K562 (cell line): Measurements from ENCODE around the gene COL8A2. TPM values are rescaled to one million over a fixed set of nuclear protein-coding genes. Genes with fewer than 3 reads are reported as not detected.

ENCODE experiments used
- ATAC-seq: fragments of 200-7000 bp; cut with Tn5 transposase; 3 replicates; pipeline ENCODE4 v1.9.1; 2020; ENCODE audit warnings: moderate library complexity
- BruUV-seq: library from RNA; stranded (reverse); fragments of 400-500 nt; replicated peaks from 2 replicates; lab custom pipeline; 2021; lab: Mats Ljungman, UMichigan
- CTCF ChIA-PET: fragments of 300-600 bp; formaldehyde crosslinking; extraction: SDS; loops from one replicate; lab custom pipeline; 2021; ENCODE audit warnings: low intra/inter-chr PET ratio; lab: Yijun Ruan, JAX
- POLR2A ChIA-PET: fragments of 300-600, 350-650 bp; sonication (Branson Sonifier 250); formaldehyde crosslinking; extraction: SDS; loops from one replicate; lab custom pipeline; 2021; ENCODE audit warnings: antibody characterized with exemption, inconsistent platforms; lab: Yijun Ruan, JAX
- DNase-seq, 4 experiments: peaks; one replicate each; pipeline versions ENCODE4 v3.0.0 to v3.0.0-alpha.2; 2011 to 2018; ENCODE audit warnings: low spot score in 3 of 4, mixed read lengths in 3 of 4; ENCODE audit errors: extremely low read depth in 1 of 4
- FAIRE-seq: peaks from 2 replicates; lab custom pipeline; 2011; peaks lifted over from hg19 to GRCh38; lab: Jason Lieb, UNC
- H2AFZ ChIP-seq: 2 replicates; pipeline ENCODE4 v1.6.0; 2011; ENCODE audit warnings: low read depth, low read length, control low read depth, inconsistent platforms
- H3K27ac ChIP-seq: fragments of 200-600 bp; 3 replicates; pipeline ENCODE4 v1.8.0; 2011; ENCODE audit warnings: low read depth, mild to moderate bottlenecking, control low read depth, inconsistent platforms, low read length, moderate library complexity, mixed read lengths; ENCODE audit errors: extremely low read depth
- H3K27me3 ChIP-seq, 2 experiments: fragments of 300-600 bp in 1 of 2; 2 replicates in 1 of 2; 3 replicates in 1 of 2; pipeline versions ENCODE4 v1.6.0 to v1.8.0; 2011; ENCODE audit warnings: inconsistent platforms in 2 of 2, low read length in 2 of 2, mild to moderate bottlenecking in 1 of 2, mixed read lengths in 1 of 2, moderate library complexity in 1 of 2; ENCODE audit not compliant: control insufficient read depth in 2 of 2, insufficient read depth in 2 of 2
- H3K36me3 ChIP-seq: fragments of 300-600 bp; 3 replicates; pipeline ENCODE4 v1.8.0; 2011; ENCODE audit warnings: mild to moderate bottlenecking, low read length, inconsistent platforms; ENCODE audit not compliant: control insufficient read depth, insufficient read depth
- H3K4me1 ChIP-seq, 2 experiments: fragments of 200-600 bp in 1 of 2; replicated peaks in 1 of 2; 2 replicates in 1 of 2; 3 replicates in 1 of 2; pipeline versions ENCODE4 v1.5.1 to v1.8.0; 2011; ENCODE audit warnings: inconsistent platforms in 2 of 2, low read length in 2 of 2, mild to moderate bottlenecking in 1 of 2, mixed read lengths in 1 of 2, moderate library complexity in 1 of 2; ENCODE audit not compliant: control insufficient read depth in 2 of 2, insufficient read depth in 2 of 2
- H3K4me2 ChIP-seq: 2 replicates; pipeline ENCODE4 v1.6.1; 2011; ENCODE audit warnings: low read length, control low read depth, inconsistent platforms, mixed read lengths; ENCODE audit not compliant: insufficient read depth
- H3K4me3 ChIP-seq: fragments of 200-600 bp; sonication (generic), shearing (Covaris generic); 2 replicates; pipeline ENCODE4 v1.5.1; 2016; ENCODE audit warnings: control low read depth, inconsistent platforms
- H3K79me2 ChIP-seq: fragments of 200-600 bp; 3 replicates; pipeline ENCODE4 v1.8.0; 2011; ENCODE audit warnings: low read length, inconsistent platforms; ENCODE audit not compliant: control insufficient read depth, insufficient read depth
- H3K9ac ChIP-seq, 2 experiments: 2 replicates each; pipeline versions ENCODE4 v1.6.0 to v1.6.1; 2011; ENCODE audit warnings: low read depth in 2 of 2, low read length in 2 of 2, control low read depth in 1 of 2, inconsistent platforms in 1 of 2, mild to moderate bottlenecking in 1 of 2, mixed read lengths in 1 of 2; ENCODE audit not compliant: insufficient read depth in 1 of 2
- H3K9me1 ChIP-seq: one replicate; pipeline ENCODE4 v1.6.0; 2011; ENCODE audit warnings: inconsistent platforms, mild to moderate bottlenecking, low read length, moderate library complexity; ENCODE audit not compliant: control insufficient read depth, insufficient read depth
- H3K9me3 ChIP-seq: replicated peaks from 2 replicates; pipeline ENCODE4 v1.5.1; 2011; ENCODE audit warnings: low read depth, low read length, inconsistent platforms; ENCODE audit not compliant: control insufficient read depth, insufficient read depth
- H4K20me1 ChIP-seq: replicated peaks from 2 replicates; pipeline ENCODE4 v1.6.1; 2011; ENCODE audit warnings: low read length, inconsistent platforms, mixed read lengths; ENCODE audit not compliant: control insufficient read depth, insufficient read depth
- CCNT2 ChIP-seq: IDR thresholded peaks from 2 replicates; pipeline ENCODE4 v1.6.1; 2011; ENCODE audit warnings: borderline replicate concordance, low read depth, mild to moderate bottlenecking, moderate library complexity, mixed read lengths, low read length; ENCODE audit not compliant: insufficient read length; ENCODE audit errors: extremely low read depth
- HCFC1 ChIP-seq: IDR thresholded peaks from 2 replicates; pipeline ENCODE4 v1.6.1; 2012; ENCODE audit warnings: low read depth, low read length, improper control_type of control experiment
- MTA2 ChIP-seq: fragments of 450-650 bp; IDR thresholded peaks from 2 replicates; pipeline ENCODE4 v1.6.1; 2016; ENCODE audit warnings: low read depth
- NFYB ChIP-seq: IDR thresholded peaks from 2 replicates; pipeline ENCODE4 v1.6.1; 2011; ENCODE audit warnings: mild to moderate bottlenecking, moderate library complexity; ENCODE audit not compliant: insufficient read length; ENCODE audit errors: extremely low read depth
- SMAD3 ChIP-seq: fragments of 450-650 bp; formaldehyde crosslinking; conservative IDR thresholded peaks from 2 replicates; pipeline ENCODE4 v1.4.0; 2020; ENCODE audit warnings: mild to moderate bottlenecking
- XRCC3 ChIP-seq: fragments of 450-650 bp; IDR thresholded peaks from 2 replicates; pipeline ENCODE4 v1.6.1; 2017; ENCODE audit warnings: mild to moderate bottlenecking, moderate library complexity
- ZNF507 ChIP-seq: conservative IDR thresholded peaks from 2 replicates; pipeline ENCODE4 v1.6.1; 2017; ENCODE audit warnings: missing genetic modification characterization, missing compliant biosample characterization
- ZNF57 ChIP-seq: fragments of 450-650 bp; formaldehyde crosslinking; IDR thresholded peaks from 2 replicates; pipeline ENCODE4 v1.4.0; 2020; ENCODE audit warnings: mild to moderate bottlenecking, moderate library complexity
- WGBS: fragments of 100-300 bp; shearing (Covaris generic); methylation state at CpG from one replicate; pipeline ENCODE4 v1.1.6; 2016; ENCODE audit warnings: low coverage, mixed read lengths; ENCODE audit not compliant: insufficient coverage; ENCODE audit errors: missing lambda C conversion rate; 5-methylcytosine and 5-hydroxymethylcytosine counted together
- in situ Hi-C: fragments of 300-500 bp; cut with MboI; formaldehyde crosslinking; loops from 4 replicates; pipeline ENCODE4 v1.15.0; 2018; ENCODE audit warnings: inconsistent platforms, mixed read lengths
- intact Hi-C: fragments of 100-400 bp; cut with micrococcal nuclease; formaldehyde crosslinking; loops from 2 replicates; pipeline ENCODE4 v1.14.2; 2022
- polyA plus RNA-seq, 8 experiments: library from polyadenylated mRNA; depleted of rRNA in 4 of 8; stranded (reverse) in 5 of 8; unstranded in 3 of 8; fragments of >200 nt; fragmentation: Nextera tagmentation in 2 of 8; fragmentation: Illumina TruSeq in 1 of 8; extraction: Ambion mirVana in 2 of 8; extraction: Trizol in 1 of 8; gene quantifications; 2 replicates each; pipeline versions ENCODE4 v1.2.1 to v1.2.3, GENCODE V29; 2011 to 2014; ENCODE audit warnings: inconsistent platforms in 1 of 8, missing spikeins in 1 of 8
- total RNA-seq, 7 experiments: library from RNA; depleted of rRNA in 6 of 7; stranded (reverse); fragments of >200 nt in 6 of 7; fragmentation: Illumina TruSeq in 2 of 7; extraction: Trizol in 2 of 7; gene quantifications; 2 replicates each; pipeline versions ENCODE4 v1.2.1 to v1.2.3, GENCODE V29; 2011 to 2021; ENCODE audit warnings: low replicate concordance in 1 of 7
- TF ChIP-seq, protein P1 (sequence below): fragments of 250-450 bp; sonication (Bioruptor Pico); IDR thresholded peaks from 2 replicates; pipeline ENCODE4 v1.4.0; 2020; ENCODE audit warnings: mild to moderate bottlenecking, moderate library complexity
- TF ChIP-seq, protein P2 (sequence below): fragments of 250-450 bp; sonication (Bioruptor Pico); IDR thresholded peaks from 2 replicates; pipeline ENCODE4 v1.8.0; 2021; ENCODE audit warnings: borderline replicate concordance, mild to moderate bottlenecking, moderate library complexity; ENCODE audit not compliant: poor library complexity, severe bottlenecking
- TF ChIP-seq, protein P3 (sequence below): sonication (generic); formaldehyde crosslinking; IDR thresholded peaks from 2 replicates; pipeline ENCODE4 v1.4.0; 2020; ENCODE audit warnings: mild to moderate bottlenecking, missing genetic modification reagents
- TF ChIP-seq, protein P4 (sequence below): fragments of 250-450 bp; sonication (Bioruptor Pico); IDR thresholded peaks from 2 replicates; pipeline ENCODE4 v1.4.0; 2020; ENCODE audit warnings: mild to moderate bottlenecking, moderate library complexity

COL8A2 gene
- total and polyA plus RNA-seq, 9 of the 15 experiments (the other 6 are each of a cell fraction or from before 2014, with no cell fraction given), result 0.03 to 0.14 (median 0.04) TPM; not detected in 5

DNA sequence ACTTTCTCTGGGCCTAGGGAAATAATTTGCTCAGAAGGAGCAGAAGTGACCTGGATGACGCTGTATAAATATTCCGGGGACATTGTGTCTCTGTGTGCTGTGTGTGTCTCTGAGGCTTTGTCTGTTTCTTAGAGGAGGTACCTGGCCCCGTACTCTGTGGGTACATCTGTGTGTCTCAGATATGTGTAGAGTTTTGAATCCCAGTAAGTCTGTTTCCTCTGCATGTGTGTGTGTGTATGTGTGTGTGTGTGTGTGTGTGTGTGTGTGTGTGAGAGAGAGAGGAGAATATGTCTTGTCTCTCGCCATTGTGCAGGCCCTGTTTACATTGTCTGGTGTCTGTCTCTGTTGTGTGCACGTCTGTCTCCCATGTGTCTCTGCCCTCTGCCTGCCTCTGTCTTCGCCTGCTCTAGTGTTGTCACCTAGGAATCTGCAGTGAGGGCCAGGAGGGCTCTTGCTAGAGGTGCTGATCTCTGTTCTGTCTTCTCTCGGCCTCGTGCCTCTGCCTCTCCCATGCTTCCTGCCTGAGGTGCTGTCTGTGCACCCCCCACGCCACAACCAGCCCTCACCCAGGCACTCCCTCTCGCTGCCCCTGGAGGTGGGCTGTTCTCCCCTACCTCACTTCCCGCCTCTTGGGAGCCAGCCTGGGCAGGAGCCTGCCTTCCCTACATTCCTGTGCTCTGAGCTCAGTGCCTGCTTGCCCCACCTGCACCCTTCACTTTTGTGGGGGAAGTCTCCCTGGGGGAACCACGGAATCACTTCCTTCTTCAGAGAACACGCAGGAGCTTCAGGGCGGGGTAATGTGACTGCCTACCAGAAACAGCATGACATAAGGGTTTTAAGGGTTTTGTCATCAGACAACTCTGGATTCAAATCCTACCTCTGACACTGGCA lies 36.9 kb upstream of the COL8A2 start:
- peak overlapping the region; percentile 85 for H2AFZ ChIP-seq
- FAIRE-seq (peak; percentile 85), ATAC-seq (peak; percentile 32), DNase-seq (peak in 2 of 4 experiments; percentile 47 to 58)
- H3K27ac ChIP-seq, result peak overlapping the region; percentile 76
- peak overlapping the region; percentile 74 to 89 for H3K9ac ChIP-seq
- TSS peak; percentile 65 for BruUV-seq
- peak overlapping the region; percentile 82 for H3K4me2 ChIP-seq
- H3K27me3 ChIP-seq, result no peaks in the 10 kb centered on the region
- intact Hi-C loops (loop anchor here (1.0 kb wide), 1 partner anchor 26 kb away; no protein-coding TSS in a partner anchor), in situ Hi-C loops (no loop called here)
- WGBS, result 49% methylated on average over 14 of the region's 14 CpGs
- peaks cover 42 to 47% of the 10 kb centered on the region in 2 experiments for H3K4me1 ChIP-seq
- peaks cover 87% of the 10 kb centered on the region for H3K79me2 ChIP-seq
- CTCF ChIA-PET, result interaction anchor here (0.6 to 1.5 kb wide), 2 partner anchors 13 to 62 kb away, joined by 4 to 7 read pairs; partner anchors contain the start of gene TRAPPC3
- POLR2A ChIA-PET, result interaction anchor here (0.6 to 5.5 kb wide), 21 partner anchors 8 to 294 kb away, joined by 3 to 42 read pairs (median 4); partner anchors contain the start of genes THRAP3 and TRAPPC3
- H3K9me3 ChIP-seq, result no peaks in the 10 kb centered on the region
- peak overlapping the region; percentile 37 for H3K4me3 ChIP-seq
- 0 out of 2 replicates have a peak, but pooled peaks cover 3% of the 10 kb centered on the region for H4K20me1 ChIP-seq
- peaks cover 45% of the 10 kb centered on the region for H3K36me3 ChIP-seq
- peaks cover 4% of the 10 kb centered on the region for H3K9me1 ChIP-seq
- TF ChIP-seq, protein P1, sequence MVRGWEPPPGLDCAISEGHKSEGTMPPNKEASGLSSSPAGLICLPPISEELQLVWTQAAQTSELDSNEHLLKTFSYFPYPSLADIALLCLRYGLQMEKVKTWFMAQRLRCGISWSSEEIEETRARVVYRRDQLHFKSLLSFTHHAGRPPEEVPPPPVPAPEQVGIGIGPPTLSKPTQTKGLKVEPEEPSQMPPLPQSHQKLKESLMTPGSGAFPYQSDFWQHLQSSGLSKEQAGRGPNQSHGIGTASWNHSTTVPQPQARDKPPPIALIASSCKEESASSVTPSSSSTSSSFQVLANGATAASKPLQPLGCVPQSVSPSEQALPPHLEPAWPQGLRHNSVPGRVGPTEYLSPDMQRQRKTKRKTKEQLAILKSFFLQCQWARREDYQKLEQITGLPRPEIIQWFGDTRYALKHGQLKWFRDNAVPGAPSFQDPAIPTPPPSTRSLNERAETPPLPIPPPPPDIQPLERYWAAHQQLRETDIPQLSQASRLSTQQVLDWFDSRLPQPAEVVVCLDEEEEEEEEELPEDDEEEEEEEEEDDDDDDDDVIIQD (CRISPR knock-in tag), result no peak
- TF ChIP-seq HCFC1 (no peak), SMAD3 (CRISPR knock-in tag) (no peak), NFYB (no peak), ZNF57 (no peak), CCNT2 (no peak), XRCC3 (no peak), MTA2 (no peak), ZNF507 (tag) (no peak)
- TF ChIP-seq, protein P2, sequence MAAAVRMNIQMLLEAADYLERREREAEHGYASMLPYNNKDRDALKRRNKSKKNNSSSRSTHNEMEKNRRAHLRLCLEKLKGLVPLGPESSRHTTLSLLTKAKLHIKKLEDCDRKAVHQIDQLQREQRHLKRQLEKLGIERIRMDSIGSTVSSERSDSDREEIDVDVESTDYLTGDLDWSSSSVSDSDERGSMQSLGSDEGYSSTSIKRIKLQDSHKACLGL (CRISPR knock-in tag), result no peak
- TF ChIP-seq, protein P3, sequence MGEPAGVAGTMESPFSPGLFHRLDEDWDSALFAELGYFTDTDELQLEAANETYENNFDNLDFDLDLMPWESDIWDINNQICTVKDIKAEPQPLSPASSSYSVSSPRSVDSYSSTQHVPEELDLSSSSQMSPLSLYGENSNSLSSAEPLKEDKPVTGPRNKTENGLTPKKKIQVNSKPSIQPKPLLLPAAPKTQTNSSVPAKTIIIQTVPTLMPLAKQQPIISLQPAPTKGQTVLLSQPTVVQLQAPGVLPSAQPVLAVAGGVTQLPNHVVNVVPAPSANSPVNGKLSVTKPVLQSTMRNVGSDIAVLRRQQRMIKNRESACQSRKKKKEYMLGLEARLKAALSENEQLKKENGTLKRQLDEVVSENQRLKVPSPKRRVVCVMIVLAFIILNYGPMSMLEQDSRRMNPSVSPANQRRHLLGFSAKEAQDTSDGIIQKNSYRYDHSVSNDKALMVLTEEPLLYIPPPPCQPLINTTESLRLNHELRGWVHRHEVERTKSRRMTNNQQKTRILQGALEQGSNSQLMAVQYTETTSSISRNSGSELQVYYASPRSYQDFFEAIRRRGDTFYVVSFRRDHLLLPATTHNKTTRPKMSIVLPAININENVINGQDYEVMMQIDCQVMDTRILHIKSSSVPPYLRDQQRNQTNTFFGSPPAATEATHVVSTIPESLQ (CRISPR knock-in tag), result no peak
- TF ChIP-seq, protein P4, sequence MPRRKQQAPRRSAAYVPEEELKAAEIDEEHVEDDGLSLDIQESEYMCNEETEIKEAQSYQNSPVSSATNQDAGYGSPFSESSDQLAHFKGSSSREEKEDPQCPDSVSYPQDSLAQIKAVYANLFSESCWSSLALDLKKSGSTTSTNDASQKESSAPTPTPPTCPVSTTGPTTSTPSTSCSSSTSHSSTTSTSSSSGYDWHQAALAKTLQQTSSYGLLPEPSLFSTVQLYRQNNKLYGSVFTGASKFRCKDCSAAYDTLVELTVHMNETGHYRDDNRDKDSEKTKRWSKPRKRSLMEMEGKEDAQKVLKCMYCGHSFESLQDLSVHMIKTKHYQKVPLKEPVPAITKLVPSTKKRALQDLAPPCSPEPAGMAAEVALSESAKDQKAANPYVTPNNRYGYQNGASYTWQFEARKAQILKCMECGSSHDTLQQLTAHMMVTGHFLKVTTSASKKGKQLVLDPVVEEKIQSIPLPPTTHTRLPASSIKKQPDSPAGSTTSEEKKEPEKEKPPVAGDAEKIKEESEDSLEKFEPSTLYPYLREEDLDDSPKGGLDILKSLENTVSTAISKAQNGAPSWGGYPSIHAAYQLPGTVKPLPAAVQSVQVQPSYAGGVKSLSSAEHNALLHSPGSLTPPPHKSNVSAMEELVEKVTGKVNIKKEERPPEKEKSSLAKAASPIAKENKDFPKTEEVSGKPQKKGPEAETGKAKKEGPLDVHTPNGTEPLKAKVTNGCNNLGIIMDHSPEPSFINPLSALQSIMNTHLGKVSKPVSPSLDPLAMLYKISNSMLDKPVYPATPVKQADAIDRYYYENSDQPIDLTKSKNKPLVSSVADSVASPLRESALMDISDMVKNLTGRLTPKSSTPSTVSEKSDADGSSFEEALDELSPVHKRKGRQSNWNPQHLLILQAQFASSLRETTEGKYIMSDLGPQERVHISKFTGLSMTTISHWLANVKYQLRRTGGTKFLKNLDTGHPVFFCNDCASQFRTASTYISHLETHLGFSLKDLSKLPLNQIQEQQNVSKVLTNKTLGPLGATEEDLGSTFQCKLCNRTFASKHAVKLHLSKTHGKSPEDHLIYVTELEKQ (CRISPR knock-in tag), result no peak
